Measurements from ENCODE around the gene DPH7. TPM values are rescaled to one million over a fixed set of nuclear protein-coding genes. Genes with fewer than 3 reads are reported as not detected.

Gene DPH7
- polyA plus RNA-seq, 1 donor from 2014 or later: 145 TPM

GRCh38 chr9:137588891-137589290, 10.2 kb upstream of the DPH7 start:
- Histone ChIP-seq H3K79me2 (replicated peaks; ENCODE audit: insufficient read depth, low read length) (peaks cover 11% of the 10 kb centered on the region), H3K9ac (ENCODE audit: low read length) (peak overlapping the region; percentile 72), H3K9me2 (ENCODE audit: insufficient read depth, low read length) (no peaks in the 10 kb centered on the region), H3K9me3 (ENCODE audit: low read length) (no peaks in the 10 kb centered on the region), H3K4me2 (ENCODE audit: low read length) (no peak overlapping the region), H3K4me3 (ENCODE audit: low read length) (peak overlapping the region; percentile 90), H2AFZ (ENCODE audit: low read depth, low read length) (no peak overlapping the region), H3F3A (ENCODE audit: insufficient read depth, low read length, poor library complexity, severe bottlenecking) (no peaks in the 10 kb centered on the region), H3K27ac (ENCODE audit: low read length) (no peak overlapping the region), H3K36me3 (ENCODE audit: insufficient read depth, low read length) (no peaks in the 10 kb centered on the region), H4K20me1 (ENCODE audit: insufficient read depth) (no peaks in the 10 kb centered on the region), H3K27me3 (ENCODE audit: insufficient read depth, low read depth, low read length) (no peaks in the 10 kb centered on the region)
- no peak for TF ChIP-seq TAF1 (IDR thresholded peaks at IDR 0.05; ENCODE audit: low read depth)
- no peak for TF ChIP-seq SMC3 (conservative IDR thresholded peaks at IDR 0.05; ENCODE audit: poor library complexity)
- no peak for TF ChIP-seq RAD21 (conservative IDR thresholded peaks at IDR 0.05)

- no peaks in the 10 kb centered on the region for H3K36me3 ChIP-seq (ENCODE audit: insufficient read depth, low read length)
Measured at GRCh38 chr9:137588311-137588710, 9.6 kb upstream of the DPH7 start.

More at GRCh38 chr9:137588311-137588710, 9.6 kb upstream of the DPH7 start:
- Histone ChIP-seq H3K4me3 (ENCODE audit: low read length) (no peak overlapping the region), H3K27me3 (ENCODE audit: insufficient read depth, low read depth, low read length) (no peaks in the 10 kb centered on the region), H3K9me3 (ENCODE audit: low read length) (no peaks in the 10 kb centered on the region), H3K9ac (ENCODE audit: low read length) (no peak overlapping the region), H3K79me2 (replicated peaks; ENCODE audit: insufficient read depth, low read length) (peaks cover 11% of the 10 kb centered on the region), H3K4me2 (ENCODE audit: low read length) (no peak overlapping the region), H3K27ac (ENCODE audit: low read length) (no peak overlapping the region), H3F3A (ENCODE audit: insufficient read depth, low read length, poor library complexity, severe bottlenecking) (no peaks in the 10 kb centered on the region), H4K20me1 (ENCODE audit: insufficient read depth) (no peaks in the 10 kb centered on the region), H3K9me2 (ENCODE audit: insufficient read depth, low read length) (no peaks in the 10 kb centered on the region), H2AFZ (ENCODE audit: low read depth, low read length) (no peak overlapping the region)
- TF ChIP-seq CTCF (IDR thresholded peaks at IDR 0.05; ENCODE audit: poor library complexity, severe bottlenecking): no peak
- no peak for TF ChIP-seq RAD21 (conservative IDR thresholded peaks at IDR 0.05)
- no peak for TF ChIP-seq EP300 (conservative IDR thresholded peaks at IDR 0.05; ENCODE audit: poor library complexity, severe bottlenecking)
- no peak for TF ChIP-seq EZH2 (IDR thresholded peaks at IDR 0.05; ENCODE audit: borderline replicate concordance, insufficient read depth, low read length, poor library complexity, severe bottlenecking)
- no peak for TF ChIP-seq POLR2AphosphoS5 (IDR thresholded peaks at IDR 0.05)
- no peak for TF ChIP-seq TAF1 (IDR thresholded peaks at IDR 0.05; ENCODE audit: low read depth)
- no peak for TF ChIP-seq MXI1 (conservative IDR thresholded peaks at IDR 0.05; ENCODE audit: poor library complexity, severe bottlenecking)
- TF ChIP-seq REST (IDR thresholded peaks at IDR 0.05; ENCODE audit: borderline replicate concordance): no peak
- no peak for TF ChIP-seq SMC3 (conservative IDR thresholded peaks at IDR 0.05; ENCODE audit: poor library complexity)

All from neural cell (in vitro differentiated cells).